ENCODE measurements around the gene TAS2R31.
"Not testable (repeated sequence)": the region's sequence is repeated elsewhere in the genome, so short reads cannot be mapped to it uniquely, and the experiment has no call there.

TAS2R31 gene

DNA sequence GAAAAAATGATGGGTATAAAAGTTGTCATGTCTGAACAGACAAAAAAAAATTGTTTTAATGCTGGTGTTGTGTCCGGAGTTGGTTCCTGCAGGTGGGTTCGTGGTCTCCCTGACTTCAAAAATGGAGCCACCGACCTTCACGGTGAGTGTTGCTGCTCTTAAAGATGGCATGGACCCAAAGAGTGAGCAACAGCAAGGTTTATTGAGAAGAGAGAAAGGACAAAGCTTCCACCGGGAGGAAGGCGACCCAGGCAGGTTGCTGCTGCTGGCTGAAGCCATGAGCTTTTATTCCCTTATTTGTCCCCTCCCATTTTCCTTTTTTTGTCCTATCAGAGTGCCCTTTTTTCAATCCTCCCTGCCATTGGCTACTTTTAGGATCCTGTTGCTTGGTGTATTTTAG lies at the start of gene TAS2R31:
TSS of gene TAS2R31 (minus strand) at position 101 of the 400 bp plus-strand sequence. CDS start at position 29, 72 bp downstream.
- DNase-seq, result no peak

DNA sequence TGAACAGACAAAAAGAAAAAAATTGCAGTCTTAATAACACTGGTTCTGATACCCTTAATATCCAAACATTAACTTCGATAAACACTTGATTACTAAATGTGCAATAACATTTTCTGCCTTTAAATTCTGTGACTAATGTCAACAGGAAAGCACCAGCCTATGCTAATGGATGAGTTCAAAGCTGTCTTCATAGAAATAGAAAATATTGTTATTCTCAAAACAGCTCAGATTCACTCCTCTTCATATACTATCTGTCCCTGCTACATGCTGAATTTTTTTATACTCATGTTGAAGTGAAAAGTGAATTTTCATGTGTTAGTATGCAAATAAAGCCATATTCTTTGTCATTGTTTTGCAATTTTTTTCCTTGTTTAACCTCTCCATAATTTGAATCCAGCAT lies 47.0 kb upstream of the TAS2R31 start:
- no peak for DNase-seq

DNA sequence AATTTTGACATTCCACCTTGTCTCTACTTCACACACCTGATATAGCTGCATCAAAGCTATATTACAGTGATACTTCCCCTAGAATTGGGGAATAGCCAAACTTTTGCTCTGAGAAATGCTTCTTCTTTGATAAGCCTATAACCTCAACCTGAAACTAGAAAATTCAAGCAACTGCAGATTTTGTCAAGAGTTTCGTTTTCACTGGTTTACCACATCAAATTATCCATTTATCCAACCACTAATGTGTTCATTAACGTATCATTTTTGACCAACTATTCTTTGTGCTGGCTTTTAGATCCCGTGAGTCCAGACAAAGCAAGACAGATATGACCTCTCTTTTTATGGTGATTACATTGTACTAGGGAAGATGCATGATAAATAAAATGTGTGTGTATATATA lies 44.4 kb upstream of the TAS2R31 start:
- DNase-seq, result no peak

DNA sequence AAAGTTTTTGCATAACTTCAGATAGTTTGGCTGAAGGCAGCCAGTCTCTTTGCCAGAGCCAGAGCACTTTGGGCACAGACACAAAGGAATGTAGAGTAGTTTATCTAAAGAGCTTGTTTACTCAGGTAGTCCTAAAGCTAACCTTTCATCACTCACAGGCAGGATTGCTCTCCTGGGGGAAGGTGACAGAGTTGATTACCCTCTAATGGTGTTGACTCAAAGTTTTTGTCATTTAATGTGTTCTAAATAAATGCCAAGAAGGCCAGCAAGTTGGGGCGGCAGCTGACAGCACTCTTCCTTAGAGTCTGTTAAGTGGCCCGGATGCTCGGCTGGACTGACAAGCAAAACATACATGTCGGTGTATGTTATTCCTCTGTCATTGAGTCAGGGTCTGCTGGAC lies 40.2 kb upstream of the TAS2R31 start:
- DNase-seq, result no peak

- no peak for DNase-seq
Measured at GRCh38 chr12:11070999-11071398, 39.8 kb upstream of the TAS2R31 start.

DNA sequence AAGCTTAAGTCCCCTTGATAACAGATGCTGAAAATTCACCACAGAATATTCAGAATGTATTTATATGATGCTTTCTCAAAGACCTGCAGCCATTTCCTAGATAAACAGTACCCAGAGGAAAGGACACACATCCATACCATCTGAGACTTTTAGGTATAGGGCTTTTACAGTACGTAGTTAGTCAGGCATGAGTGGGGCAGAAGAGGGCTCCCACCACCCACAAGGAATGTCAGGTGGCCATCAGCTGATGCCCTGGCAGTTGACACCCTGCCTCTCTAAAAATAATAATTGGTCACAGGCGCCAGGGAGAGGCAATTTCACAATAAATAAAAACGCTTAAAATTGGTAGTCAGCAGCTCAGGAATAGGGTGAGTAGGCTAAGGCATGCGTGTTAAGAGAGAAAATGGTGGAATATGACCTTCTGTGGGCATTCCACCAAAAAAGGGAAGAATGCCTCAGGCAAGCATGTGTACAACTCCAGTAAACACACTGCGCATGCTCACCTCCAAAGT lies 38.7 kb upstream of the TAS2R31 start:
- DNase-seq, result no peak

DNA sequence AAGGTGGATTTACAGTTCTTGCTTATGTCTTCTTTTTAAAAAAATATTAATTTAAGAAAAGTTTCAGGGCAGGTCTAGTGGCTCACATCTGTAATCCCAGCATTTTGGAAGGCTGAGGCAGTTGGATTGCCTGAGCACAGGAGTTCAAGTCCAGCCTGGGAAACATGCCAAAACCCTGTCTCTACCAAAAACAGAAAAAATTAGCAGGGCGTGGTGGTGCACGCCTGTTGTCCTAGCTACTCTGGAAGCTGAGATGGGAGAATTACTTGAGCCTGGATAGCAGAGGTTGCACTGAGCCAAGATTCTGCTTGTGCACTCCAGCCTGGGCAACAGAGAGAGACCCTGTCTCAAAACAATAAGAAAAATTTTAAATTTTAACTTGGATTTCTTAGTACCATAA lies 36.3 kb upstream of the TAS2R31 start:
- no peak for DNase-seq

DNA sequence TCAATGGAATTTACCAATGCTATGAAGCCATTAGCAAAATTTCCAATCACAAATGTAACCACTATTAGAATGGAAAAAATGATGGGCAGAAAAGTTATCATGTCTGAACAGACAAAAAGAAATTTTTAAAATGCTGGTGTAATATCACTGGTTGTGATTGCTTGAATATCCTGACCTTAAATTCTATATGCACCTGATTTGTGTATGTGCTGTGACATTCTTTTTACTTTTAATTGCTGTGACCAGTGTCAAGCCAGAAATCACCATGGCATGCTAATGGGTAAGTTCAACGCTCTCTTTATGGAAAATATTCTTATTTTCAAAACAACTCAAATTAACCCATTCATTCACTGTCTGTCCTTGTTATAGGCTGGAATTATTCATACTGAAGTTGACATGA lies 31.0 kb upstream of the TAS2R31 start, which contains the start of gene TAS2R46:
TSS of gene TAS2R46 (minus strand) at position 101 of the 400 bp plus-strand sequence. CDS start at position 101, 0 bp downstream.
- DNase-seq, result not testable (repeated sequence)

GRCh38 chr12:11059784-11060183 lies 28.6 kb upstream of the TAS2R31 start:
- DNase-seq, result no peak

DNA sequence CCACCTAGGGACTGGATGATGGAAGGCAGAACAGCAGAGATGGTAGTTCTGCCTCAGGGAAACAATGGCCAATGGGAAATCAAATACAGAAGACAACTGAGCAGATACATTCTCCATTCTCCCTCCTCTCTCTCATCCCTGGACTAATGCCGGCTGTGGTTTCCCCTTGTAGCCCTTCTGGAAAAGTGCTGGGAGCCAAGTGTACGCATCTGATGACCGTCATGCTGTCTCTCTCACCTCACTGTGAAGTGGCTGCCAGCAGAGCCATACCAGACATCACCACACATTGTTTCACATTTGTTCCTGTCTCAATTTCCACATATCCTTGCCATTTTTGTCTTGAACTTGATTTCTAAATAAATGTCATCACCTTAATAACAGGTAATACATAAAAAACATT lies 27.8 kb upstream of the TAS2R31 start:
- DNase-seq, result no peak

- DNase-seq, result no peak
Measured at GRCh38 chr12:11055306-11055705, 24.1 kb upstream of the TAS2R31 start.

- DNase-seq, result not testable (repeated sequence)
Measured at GRCh38 chr12:11049806-11050531, 18.8 kb upstream of the TAS2R31 start.

GRCh38 chr12:11041366-11041765 lies 10.2 kb upstream of the TAS2R31 start:
- DNase-seq, result not testable (repeated sequence)

- no peak for DNase-seq
Measured at GRCh38 chr12:11040162-11040561, 9.0 kb upstream of the TAS2R31 start.

- no peak for DNase-seq
Measured at GRCh38 chr12:11039171-11039570, 8.0 kb upstream of the TAS2R31 start.

GRCh38 chr12:11033959-11034358 lies 2.8 kb upstream of the TAS2R31 start:
- not testable (repeated sequence) for DNase-seq

DNA sequence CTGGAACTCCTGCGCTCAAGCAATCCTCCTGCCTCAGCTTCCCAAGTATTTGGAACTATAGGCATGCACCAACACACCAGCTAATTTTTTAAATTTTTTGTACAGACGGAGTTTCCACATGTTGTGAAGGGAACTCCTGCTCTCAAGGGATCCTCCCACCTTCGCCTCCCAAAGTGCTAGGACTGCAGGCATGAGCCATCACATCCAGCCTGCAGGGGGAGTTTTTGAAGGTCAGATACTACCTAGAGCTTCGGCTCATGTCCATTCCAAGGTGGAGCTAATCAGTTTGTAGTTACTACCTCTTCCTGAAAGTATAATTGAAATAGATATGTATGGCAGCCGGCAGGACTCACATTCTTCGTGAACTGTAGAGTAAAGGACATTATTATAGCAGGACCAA lies 5.1 kb downstream of the TAS2R31 start:
- DNase-seq, result no peak

GRCh38 chr12:11023387-11023786 lies 7.8 kb downstream of the TAS2R31 start:
- DNase-seq, result no peak

DNA sequence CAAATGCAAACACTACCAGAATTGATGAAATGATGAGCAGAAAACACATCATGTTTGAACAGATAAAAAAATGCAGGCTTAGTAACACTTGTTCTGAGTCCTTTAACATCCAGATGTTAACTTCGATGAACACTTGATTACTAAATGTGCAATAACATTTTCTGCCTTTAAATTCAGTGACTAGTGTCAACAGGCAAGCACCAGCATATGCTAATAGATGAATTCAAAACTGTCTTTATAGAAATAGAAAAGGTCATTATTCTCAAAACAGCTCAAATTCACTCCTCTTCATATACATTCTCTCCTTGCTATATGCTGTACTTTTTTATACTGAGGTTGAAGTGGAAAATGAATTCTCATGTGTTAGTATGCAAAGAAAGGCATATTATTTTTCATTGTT lies 8.7 kb downstream of the TAS2R31 start, which contains the start of gene TAS2R19:
TSS of gene TAS2R19 (minus strand) at position 101 of the 400 bp plus-strand sequence. CDS start at position 52, 49 bp downstream.
- no peak for DNase-seq

- DNase-seq, result no peak
Measured at GRCh38 chr12:11016937-11017336, 14.3 kb downstream of the TAS2R31 start.

- no peak for DNase-seq
Measured at GRCh38 chr12:11015775-11016430, 15.3 kb downstream of the TAS2R31 start.

- no peak for DNase-seq
Measured at GRCh38 chr12:11014234-11014633, 17.0 kb downstream of the TAS2R31 start.

- DNase-seq, result no peak
Measured at GRCh38 chr12:11007608-11008007, 23.6 kb downstream of the TAS2R31 start.

- DNase-seq, result no peak
Measured at GRCh38 chr12:10998204-10998603, 33.0 kb downstream of the TAS2R31 start, which contains the start of gene TAS2R20. Gene TAS2R20, minus strand, starts transcription at chr12:10998304. Its CDS starts 429 bp downstream, at chr12:10997875.
